Measurements from ENCODE around the gene NKAIN2. TPM values are rescaled to one million over a fixed set of nuclear protein-coding genes. Genes with fewer than 3 reads are reported as not detected.

Gene NKAIN2
- total RNA-seq, 1 experiment from 2014 or later: not detected

- H3K27ac ChIP-seq (ENCODE audit: low read depth, low read length): no peak overlapping the region
- H3K4me1 ChIP-seq (ENCODE audit: control insufficient read depth in 1 of 2, insufficient read depth in 2 of 2, low read length in 2 of 2): no peaks in the 10 kb centered on the region
- intact Hi-C loops (cut with micrococcal nuclease): no loop called here
- TF ChIP-seq CBX3 (IDR thresholded peaks at IDR 0.05; ENCODE audit: low read depth) (no peak), RAD21 (IDR thresholded peaks at IDR 0.05; ENCODE audit: low read depth) (no peak), TCF7L2 (IDR thresholded peaks at IDR 0.05; ENCODE audit: borderline replicate concordance, extremely low read depth, insufficient read depth, insufficient read length) (no peak), ELF1 (IDR thresholded peaks at IDR 0.05; ENCODE audit: borderline replicate concordance, low read depth) (no peak), REST (IDR thresholded peaks at IDR 0.05; ENCODE audit: low read depth) (no peak), ZNF274 (IDR thresholded peaks at IDR 0.05; ENCODE audit: low read depth, low read length) (no peak), YY1 (IDR thresholded peaks at IDR 0.05; ENCODE audit: extremely low read depth, insufficient replicate concordance, low read depth, low read length) (no peak), SRF (IDR thresholded peaks at IDR 0.05; ENCODE audit: low read depth) (no peak), POLR2AphosphoS5 (IDR thresholded peaks at IDR 0.05; ENCODE audit: low read depth, low read length) (no peak), EZH2 (IDR thresholded peaks at IDR 0.05) (no peak), CEBPB (IDR thresholded peaks at IDR 0.05; ENCODE audit: low read depth) (no peak), ATF3 (IDR thresholded peaks at IDR 0.05) (no peak), CTCF (IDR thresholded peaks at IDR 0.05 in 2 of 3, conservative IDR thresholded peaks at IDR 0.05 in 1 of 3; ENCODE audit: borderline replicate concordance in 1 of 3, insufficient read depth in 1 of 3, low read depth in 2 of 3, low read length in 2 of 3) (no peak), MAX (IDR thresholded peaks at IDR 0.05) (no peak), FOSL1 (IDR thresholded peaks at IDR 0.05; ENCODE audit: low read depth) (no peak), EGR1 (IDR thresholded peaks at IDR 0.05; ENCODE audit: low read depth) (no peak), SIN3A (IDR thresholded peaks at IDR 0.05; ENCODE audit: low read depth) (no peak), EZH2phosphoT487 (IDR thresholded peaks at IDR 0.05; ENCODE audit: borderline replicate concordance) (no peak), SP1 (IDR thresholded peaks at IDR 0.05; ENCODE audit: low read depth) (no peak), JUND (IDR thresholded peaks at IDR 0.05) (no peak)
- RAD21 ChIA-PET (ENCODE audit: low non-redundant PET in 1 of 2, low total read pairs in 2 of 2, uncharacterized antibody in 2 of 2, unreplicated experiment in 2 of 2): no interaction called here
- no peak overlapping the region for H3K4me3 ChIP-seq (replicated peaks in 1 of 2; ENCODE audit: low read depth in 1 of 2, low read length in 2 of 2)
- DNase-seq (ENCODE audit: low read depth, low spot score) (no peak), ATAC-seq (no peak)
- no peaks in the 10 kb centered on the region for H4K20me1 ChIP-seq (ENCODE audit: insufficient read depth)
- BruUV-seq (replicated peaks): no TSS peak
- no peak overlapping the region for H3K4me2 ChIP-seq (ENCODE audit: low read length)
- H3K9me2 ChIP-seq (ENCODE audit: insufficient read depth): no peaks in the 10 kb centered on the region
- POLR2A ChIA-PET: no interaction called here
- no peak overlapping the region for H3K9ac ChIP-seq (ENCODE audit: low read length)
- no peaks in the 10 kb centered on the region for H3K36me3 ChIP-seq (ENCODE audit: control insufficient read depth in 1 of 2, insufficient read depth in 2 of 2, low read length in 2 of 2)
- CTCF ChIA-PET: no interaction called here
- H2AFZ ChIP-seq (ENCODE audit: low read depth, low read length, poor library complexity, severe bottlenecking): no peak overlapping the region
- no peaks in the 10 kb centered on the region for H3K9me3 ChIP-seq (ENCODE audit: control insufficient read depth in 1 of 2, insufficient read depth in 1 of 2, low read depth in 1 of 2, low read length in 2 of 2)
- H3K79me2 ChIP-seq (ENCODE audit: insufficient read depth, low read length): no peaks in the 10 kb centered on the region
- H3K27me3 ChIP-seq (ENCODE audit: insufficient read depth, low read length): peaks cover 68% of the 10 kb centered on the region
Observed at GRCh38 chr6:124768224-124768623, 964.6 kb downstream of the NKAIN2 start.
